CD14-positive monocyte (primary cell): ENCODE measurements around the gene CNOT4. TPM values are rescaled to one million over a fixed set of nuclear protein-coding genes. Genes with fewer than 3 reads are reported as not detected.

Experiments
- DNase-seq, 3 donors: peaks; one replicate each; pipeline ENCODE4 v3.0.0-alpha.2; 2011 to 2022
- H2AFZ ChIP-seq: 2 replicates; pipeline ENCODE4 v1.6.0; 2012; ENCODE audit warnings: mild to moderate bottlenecking, low read depth, low read length, inconsistent platforms; ENCODE audit not compliant: insufficient read depth, poor library complexity, severe bottlenecking
- H3K27ac ChIP-seq, 2 donors: 1 replicate in 1 of 2; 2 replicates in 1 of 2; pipeline ENCODE4 v1.5.1; 2012 to 2013; ENCODE audit warnings: low read length in 2 of 2, control low read depth in 1 of 2, inconsistent platforms in 1 of 2, low read depth in 1 of 2, mild to moderate bottlenecking in 1 of 2
- H3K27me3 ChIP-seq, 2 donors: one replicate each; pipeline versions ENCODE4 v1.6.0 to v1.6.1; 2011 to 2013; ENCODE audit warnings: low read length in 2 of 2; ENCODE audit not compliant: control insufficient read depth in 2 of 2, insufficient read depth in 2 of 2
- H3K36me3 ChIP-seq, 2 donors: replicated peaks in 1 of 2; 1 replicate in 1 of 2; 2 replicates in 1 of 2; pipeline versions ENCODE4 v1.5.1 to v1.6.1; 2012 to 2013; ENCODE audit warnings: low read length in 2 of 2, control low read depth in 1 of 2, inconsistent platforms in 1 of 2, mild to moderate bottlenecking in 1 of 2; ENCODE audit not compliant: insufficient read depth in 2 of 2, control insufficient read depth in 1 of 2
- H3K4me1 ChIP-seq, 2 donors: 1 replicate in 1 of 2; 2 replicates in 1 of 2; pipeline versions ENCODE4 v1.5.1 to v1.6.1; 2012 to 2013; ENCODE audit warnings: low read length in 2 of 2, control low read depth in 1 of 2, inconsistent platforms in 1 of 2, mild to moderate bottlenecking in 1 of 2, moderate library complexity in 1 of 2; ENCODE audit not compliant: insufficient read depth in 2 of 2, control insufficient read depth in 1 of 2
- H3K4me2 ChIP-seq: replicated peaks from 2 replicates; pipeline ENCODE3; 2012; ENCODE audit warnings: low read length, moderate library complexity, mild to moderate bottlenecking; ENCODE audit not compliant: poor library complexity, severe bottlenecking; ENCODE audit errors: extremely low read depth
- H3K4me3 ChIP-seq, 3 experiments: fragments of 200-600 bp in 1 of 3; sonication (generic) in 1 of 3; replicated peaks in 1 of 3; 1 replicate in 2 of 3; 2 replicates in 1 of 3; pipeline ENCODE4 v1.5.1; 2011 to 2013; ENCODE audit warnings: low read length in 3 of 3, mild to moderate bottlenecking in 3 of 3, control low read depth in 2 of 3, low read depth in 2 of 3, inconsistent platforms in 1 of 3, moderate library complexity in 1 of 3
- H3K79me2 ChIP-seq: 2 replicates; pipeline ENCODE4 v1.6.0; 2012; ENCODE audit warnings: mild to moderate bottlenecking, control low read depth, inconsistent platforms, low read length, moderate library complexity; ENCODE audit not compliant: insufficient read depth
- H3K9ac ChIP-seq: 2 replicates; pipeline ENCODE4 v1.6.0; 2017; ENCODE audit warnings: low read length, mild to moderate bottlenecking; ENCODE audit not compliant: insufficient read depth, poor library complexity, severe bottlenecking
- H3K9me3 ChIP-seq, 2 donors: replicated peaks in 1 of 2; 1 replicate in 1 of 2; 2 replicates in 1 of 2; pipeline versions ENCODE4 v1.5.1 to v1.6.1; 2012 to 2013; ENCODE audit warnings: low read length in 2 of 2, control low read depth in 1 of 2; ENCODE audit not compliant: control insufficient read depth in 1 of 2, insufficient read depth in 1 of 2
- H4K20me1 ChIP-seq: 2 replicates; pipeline ENCODE4 v1.6.0; 2012; ENCODE audit warnings: mild to moderate bottlenecking, low read length, control low read depth, moderate library complexity; ENCODE audit not compliant: insufficient read depth
- H3K27ac Mint-ChIP-seq, 7 donors: one replicate each; pipeline ENCODE4 v1.8.0; 2020; ENCODE audit warnings: mild to moderate bottlenecking in 7 of 7, mixed read lengths in 7 of 7, moderate library complexity in 6 of 7, inconsistent platforms in 2 of 7
- H3K27me3 Mint-ChIP-seq, 3 donors: one replicate each; pipeline ENCODE4 v1.8.0; 2021 to 2022; ENCODE audit warnings: low read depth in 3 of 3, mild to moderate bottlenecking in 3 of 3, mixed read lengths in 3 of 3, moderate library complexity in 3 of 3, inconsistent platforms in 1 of 3
- H3K36me3 Mint-ChIP-seq, 2 donors: one replicate each; pipeline ENCODE4 v1.8.0; 2020; ENCODE audit warnings: mixed read lengths in 2 of 2, inconsistent platforms in 1 of 2, mild to moderate bottlenecking in 1 of 2
- H3K4me1 Mint-ChIP-seq: one replicate; pipeline ENCODE4 v1.8.0; 2020; ENCODE audit warnings: mild to moderate bottlenecking, mixed read lengths
- H3K4me3 Mint-ChIP-seq, 2 donors: one replicate each; pipeline ENCODE4 v1.8.0; 2020; ENCODE audit warnings: mild to moderate bottlenecking in 2 of 2, mixed read lengths in 2 of 2, moderate library complexity in 1 of 2
- H3K9me3 Mint-ChIP-seq, 7 donors: one replicate each; pipeline ENCODE4 v1.8.0; 2020 to 2022; ENCODE audit warnings: mixed read lengths in 7 of 7, mild to moderate bottlenecking in 6 of 7, moderate library complexity in 6 of 7, inconsistent platforms in 2 of 7
- CTCF ChIP-seq: fragments of 200-600 bp; IDR thresholded peaks from one replicate; pipeline ENCODE4 v1.8.0; 2022; ENCODE audit warnings: antibody characterized with exemption, mild to moderate bottlenecking
- WGBS: methylation state at CpG from one replicate; pipeline ENCODE4 v1.1.5; 2013; ENCODE audit warnings: missing lambda C conversion rate; ENCODE audit not compliant: insufficient coverage; 5-methylcytosine and 5-hydroxymethylcytosine counted together
- intact Hi-C, 2 donors: fragments of 100-400 bp; cut with micrococcal nuclease; formaldehyde crosslinking; loops; one replicate each; pipeline versions ENCODE4 v1.15.0 to v1.15.1; 2023
- polyA plus RNA-seq, 3 donors: library from polyadenylated mRNA; depleted of rRNA in 1 of 3; unstranded in 2 of 3; stranded (reverse) in 1 of 3; fragments of 300-500 nt in 2 of 3; fragments of >200 nt in 1 of 3; fragmentation: Illumina TruSeq in 2 of 3; gene quantifications; 1 replicate in 2 of 3; 2 replicates in 1 of 3; pipeline ENCODE4 v1.2.3, GENCODE V29; 2012 to 2021

Gene CNOT4
- polyA plus RNA-seq, 3 donors = 4.3 to 7.9 (median 6.3) TPM

GRCh38 chr7:135389971-135390370 lies 119.9 kb downstream of the CNOT4 start:
- Mint-ChIP-seq H3K4me3 (no peak overlapping the region), H3K27ac (no peak overlapping the region), H3K9me3 (no peaks in the 10 kb centered on the region), H3K27me3 (no peaks in the 10 kb centered on the region), H3K36me3 (peaks cover 43 to 56% of the 10 kb centered on the region in 2 donors), H3K4me1 (no peaks in the 10 kb centered on the region)
- Histone ChIP-seq H3K4me1 (no peaks in the 10 kb centered on the region), H3K9ac (no peak overlapping the region), H3K27ac (no peak overlapping the region), H3K4me3 (no peak overlapping the region), H4K20me1 (no peaks in the 10 kb centered on the region), H3K79me2 (no peaks in the 10 kb centered on the region), H3K9me3 (no peaks in the 10 kb centered on the region), H3K4me2 (no peak overlapping the region), H3K27me3 (no peaks in the 10 kb centered on the region), H3K36me3 (peaks cover 43 to 79% of the 10 kb centered on the region in 2 donors), H2AFZ (no peak overlapping the region)
- no CpG with 5 or more reads among the region's 3 CpGs for WGBS
- intact Hi-C loops = no loop called here
- no peak for TF ChIP-seq CTCF
- no peak for DNase-seq

- H3K27me3 Mint-ChIP-seq = no peaks in the 10 kb centered on the region
- no peaks in the 10 kb centered on the region for H4K20me1 ChIP-seq
- no peak for DNase-seq
- H3K4me1 Mint-ChIP-seq = no peaks in the 10 kb centered on the region
- H2AFZ ChIP-seq = no peak overlapping the region
- H3K27ac Mint-ChIP-seq = no peak overlapping the region
- H3K9ac ChIP-seq = no peak overlapping the region
- intact Hi-C loops = no loop called here
- H3K4me1 ChIP-seq = no peaks in the 10 kb centered on the region
- no peak for TF ChIP-seq CTCF
- no peak overlapping the region for H3K4me3 Mint-ChIP-seq
- H3K9me3 ChIP-seq = no peaks in the 10 kb centered on the region
- H3K27me3 ChIP-seq = no peaks in the 10 kb centered on the region
- no peak overlapping the region for H3K27ac ChIP-seq
- H3K36me3 ChIP-seq = peaks cover 33 to 68% of the 10 kb centered on the region in 2 donors
- no peaks in the 10 kb centered on the region for H3K9me3 Mint-ChIP-seq
- H3K36me3 Mint-ChIP-seq = peaks cover 34 to 46% of the 10 kb centered on the region in 2 donors
- WGBS = no CpG with 5 or more reads among the region's 3 CpGs
- no peaks in the 10 kb centered on the region for H3K79me2 ChIP-seq
- no peak overlapping the region for H3K4me2 ChIP-seq
- H3K4me3 ChIP-seq = no peak overlapping the region
Measured at GRCh38 chr7:135388616-135389015, 121.3 kb downstream of the CNOT4 start.
